DOHH2 (cell line): ENCODE results near the gene TFB2M.

Source experiments
- CTCF ChIP-seq: fragments of 200-600 bp; sonication (generic); IDR thresholded peaks from one replicate; pipeline ENCODE4 v1.5.1; 2014; ENCODE audit warnings: antibody characterized with exemption, mild to moderate bottlenecking, low read depth, low read length; ENCODE audit not compliant: poor library complexity, severe bottlenecking
- EZH2phosphoT487 ChIP-seq: fragments of 200-600 bp; sonication (generic); IDR thresholded peaks from 2 replicates; pipeline ENCODE4 v1.6.1; 2017; ENCODE audit warnings: borderline replicate concordance, mild to moderate bottlenecking, antibody characterized with exemption, low read length, moderate library complexity, mixed read lengths

- TF ChIP-seq CTCF (no peak), EZH2phosphoT487 (no peak)
Observed at GRCh38 chr1:246508897-246509688, 57.0 kb downstream of the TFB2M start.
